Gastrocnemius medialis (tissue), 4 donors: Measurements from ENCODE around the gene ARID5B. TPM values are rescaled to one million over a fixed set of nuclear protein-coding genes. Genes with fewer than 3 reads are reported as not detected.
"Not testable (repeated sequence)": the region's sequence is repeated elsewhere in the genome, so short reads cannot be mapped to it uniquely, and the experiment has no call there.

Experiments used
- ATAC-seq, 2 donors: fragments of 150-250 bp; one replicate each; pipeline ENCODE4 v1.9.1; 2016
- DNase-seq, 2 donors: peaks; one replicate each; pipeline ENCODE4 v3.0.0-alpha.2; 2019
- H3K27ac ChIP-seq, 4 donors: fragments of 200-600 bp; sonication (generic); 1 replicate in 1 of 4; 2 replicates in 3 of 4; pipeline ENCODE4 v1.5.1; 2016 to 2018; ENCODE audit warnings: mild to moderate bottlenecking in 2 of 4, moderate library complexity in 1 of 4
- H3K27me3 ChIP-seq, 3 donors: fragments of 200-600 bp; sonication (generic) in 2 of 3; 1 replicate in 1 of 3; 2 replicates in 2 of 3; pipeline versions ENCODE4 v1.5.1 to v1.6.0; 2016 to 2019; ENCODE audit warnings: mild to moderate bottlenecking in 1 of 3, moderate library complexity in 1 of 3
- H3K36me3 ChIP-seq, 2 donors: fragments of 200-600 bp; sonication (generic) in 1 of 2; one replicate each; pipeline ENCODE4 v1.5.1; 2017 to 2018
- H3K4me1 ChIP-seq, 2 donors: fragments of 200-600 bp; sonication (generic) in 1 of 2; one replicate each; pipeline ENCODE4 v1.5.1; 2016 to 2017; ENCODE audit warnings: mild to moderate bottlenecking in 2 of 2
- H3K4me3 ChIP-seq, 4 donors: fragments of 200-600 bp; sonication (generic) in 3 of 4; 1 replicate in 1 of 4; 2 replicates in 3 of 4; pipeline ENCODE4 v1.5.1; 2016 to 2019; ENCODE audit warnings: mild to moderate bottlenecking in 2 of 4
- H3K9me3 ChIP-seq, 3 donors: fragments of 200-600 bp; sonication (generic) in 2 of 3; 1 replicate in 1 of 3; 2 replicates in 2 of 3; pipeline ENCODE4 v1.5.1; 2016 to 2019
- CTCF ChIP-seq, 5 experiments: fragments of 450-650 bp in 3 of 5; fragments of 200-600 bp in 2 of 5; sonication (generic) in 2 of 5; IDR thresholded peaks in 4 of 5; conservative IDR thresholded peaks in 1 of 5; 1 replicate in 4 of 5; 2 replicates in 1 of 5; pipeline ENCODE4 v1.5.1; 2016 to 2019; ENCODE audit warnings: antibody characterized with exemption in 5 of 5, mild to moderate bottlenecking in 3 of 5, moderate library complexity in 3 of 5
- POLR2A ChIP-seq, 2 donors: fragments of 450-650 bp; IDR thresholded peaks; one replicate each; pipeline ENCODE4 v1.6.1; 2017; ENCODE audit warnings: antibody characterized with exemption in 2 of 2, mild to moderate bottlenecking in 2 of 2, moderate library complexity in 2 of 2
- in situ Hi-C, 4 donors: fragments of 200-750 bp; cut with MboI; loops; one replicate each; pipeline versions ENCODE4 v1.15.0 to v1.8.0; 2017; ENCODE audit warnings: low sequenced_read_pairs in 4 of 4
- intact Hi-C: fragments of 100-400 bp; cut with DNase I; formaldehyde crosslinking; loops from one replicate; pipeline ENCODE4 v1.15.1; 2023; ENCODE audit warnings: low total_unique reads
- total RNA-seq, 4 donors: library from RNA; depleted of rRNA; stranded (reverse); fragments of >200 nt; gene quantifications; one replicate each; pipeline versions ENCODE4 v1.1.0 to v1.2.3, GENCODE V29; 2016

The ARID5B gene
- total RNA-seq, 4 donors from 2014 or later = 156 to 512 (median 263) TPM

DNA sequence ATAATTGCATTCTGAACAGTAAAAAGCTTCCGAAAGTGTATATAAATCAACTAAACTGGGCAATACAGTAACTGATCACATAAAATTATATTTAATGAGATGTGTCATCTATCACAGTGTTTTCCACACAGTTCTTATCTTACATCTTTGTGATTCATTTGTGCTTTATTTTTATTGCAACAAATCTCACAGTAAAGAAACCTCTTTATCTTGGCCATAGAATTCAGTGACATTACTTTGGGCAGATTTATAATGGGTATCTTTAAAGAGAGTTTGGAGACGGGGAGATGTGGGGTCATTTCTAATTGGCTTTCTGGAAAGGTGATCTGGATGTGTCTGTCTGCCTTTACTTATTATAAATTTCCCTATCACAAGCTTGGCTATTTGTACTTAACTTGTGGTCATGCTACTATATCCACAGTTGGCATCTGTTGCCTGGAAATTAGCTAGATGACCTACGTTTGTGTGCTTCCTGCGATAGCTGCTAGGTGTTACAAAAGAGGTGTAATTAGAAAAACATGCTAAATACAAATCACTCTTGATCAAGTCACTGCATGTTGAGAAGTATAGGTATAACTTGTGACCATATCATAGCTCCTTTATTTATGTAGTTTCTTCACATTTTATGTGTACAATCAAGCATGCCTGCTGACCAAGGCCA lies 123.8 kb downstream of the ARID5B start:
- TF ChIP-seq CTCF (IDR thresholded peaks at IDR 0.05 in 4 of 5, conservative IDR thresholded peaks at IDR 0.05 in 1 of 5) (no peak), POLR2A (IDR thresholded peaks at IDR 0.05) (no peak)
- Histone ChIP-seq H3K4me1 (peaks cover 0 to 12% of the 10 kb centered on the region in 2 donors), H3K36me3 (no peaks in the 10 kb centered on the region), H3K27ac (no peak overlapping the region), H3K27me3 (no peaks in the 10 kb centered on the region), H3K9me3 (no peaks in the 10 kb centered on the region), H3K4me3 (no peak overlapping the region)
- in situ Hi-C loops = loop anchor here in 2 of 4 donors (10.0 to 25.0 kb wide), 3 partner anchors 120 to 1087 kb away; partner anchors contain the start of gene ARID5B (in 1 of the 2)
- ATAC-seq = no peak
- intact Hi-C loops = no loop called here
- no peak for DNase-seq

GRCh38 chr10:62025901-62026879 lies 124.7 kb downstream of the ARID5B start:
- in situ Hi-C loops = loop anchor here in 2 of 4 donors (10.0 to 25.0 kb wide), 3 partner anchors 121 to 1086 kb away; partner anchors contain the start of gene ARID5B (in 1 of the 2)
- intact Hi-C loops = no loop called here
- Histone ChIP-seq H3K4me1 (peaks cover 0 to 3% of the 10 kb centered on the region in 2 donors), H3K27ac (no peak overlapping the region), H3K9me3 (no peaks in the 10 kb centered on the region), H3K36me3 (no peaks in the 10 kb centered on the region), H3K4me3 (no peak overlapping the region), H3K27me3 (no peaks in the 10 kb centered on the region)
- no peak for DNase-seq
- no peak for ATAC-seq
- TF ChIP-seq POLR2A (IDR thresholded peaks at IDR 0.05) (no peak), CTCF (IDR thresholded peaks at IDR 0.05 in 4 of 5, conservative IDR thresholded peaks at IDR 0.05 in 1 of 5) (no peak)

- Histone ChIP-seq H3K27me3 (no peaks in the 10 kb centered on the region), H3K27ac (no peak overlapping the region), H3K4me3 (no peak overlapping the region), H3K4me1 (no peaks in the 10 kb centered on the region), H3K36me3 (no peaks in the 10 kb centered on the region), H3K9me3 (no peaks in the 10 kb centered on the region)
- DNase-seq (no peak), ATAC-seq (no peak)
- in situ Hi-C loops = loop anchor here in 2 of 4 donors (10.0 to 25.0 kb wide), 3 partner anchors 123 to 1084 kb away; partner anchors contain the start of gene ARID5B (in 1 of the 2)
- intact Hi-C loops = no loop called here
- TF ChIP-seq CTCF (IDR thresholded peaks at IDR 0.05 in 4 of 5, conservative IDR thresholded peaks at IDR 0.05 in 1 of 5) = no peak
- no peak for TF ChIP-seq POLR2A (IDR thresholded peaks at IDR 0.05)
Observed at GRCh38 chr10:62027841-62028501, 126.5 kb downstream of the ARID5B start.

DNA sequence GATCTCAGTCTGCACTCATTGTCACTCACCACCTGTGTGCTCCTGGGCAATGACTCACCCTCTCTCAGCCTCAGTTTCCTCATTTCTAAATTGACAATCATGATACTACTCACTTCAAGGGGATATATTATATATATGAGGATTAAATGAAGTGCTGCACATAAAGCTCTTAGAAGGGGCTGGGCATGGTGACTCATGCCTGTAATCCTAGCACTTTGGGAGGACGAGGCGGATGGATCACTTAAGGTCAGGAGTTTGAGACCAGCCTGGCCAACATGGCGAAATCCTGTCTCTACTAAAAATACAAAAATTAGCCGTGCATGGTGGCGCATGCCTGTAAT lies 127.0 kb downstream of the ARID5B start:
- intact Hi-C loops, H3K9me3 ChIP-seq, H3K4me1 ChIP-seq, ATAC-seq, H3K27me3 ChIP-seq, H3K4me3 ChIP-seq, DNase-seq, H3K27ac ChIP-seq, H3K36me3 ChIP-seq: not testable (repeated sequence)
- in situ Hi-C loops = loop anchor here in 2 of 4 donors (10.0 to 25.0 kb wide), 3 partner anchors 124 to 1084 kb away; partner anchors contain the start of gene ARID5B (in 1 of the 2)
